Activated naive CD4-positive, alpha-beta T cell (primary cell): Measurements from ENCODE around the gene CD3E.

ENCODE experiments used
- DNase-seq, 4 experiments: peaks; one replicate each; lab custom pipeline; 2025; lab: John Stamatoyannopoulos, UW

CD3E gene

DNA sequence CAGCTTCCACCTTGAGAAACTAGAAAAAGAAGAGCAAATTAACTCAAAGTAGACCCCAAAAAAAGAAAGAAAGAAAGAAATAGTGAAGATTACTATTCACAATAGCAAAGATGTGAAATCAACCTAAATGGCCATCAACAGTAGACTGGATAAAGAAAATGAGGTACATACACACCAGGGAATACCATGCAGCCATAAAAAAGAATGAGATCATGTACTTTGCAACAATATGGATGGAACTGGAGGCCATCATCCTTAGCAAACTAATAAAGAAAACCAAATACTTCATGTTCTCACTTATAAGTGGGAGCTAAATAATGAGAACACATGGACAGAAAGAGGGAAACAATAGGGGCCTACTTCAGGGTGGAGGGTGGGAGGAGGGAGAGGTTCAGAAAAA lies 24.2 kb downstream of the CD3E start:
- no peak for DNase-seq

DNA sequence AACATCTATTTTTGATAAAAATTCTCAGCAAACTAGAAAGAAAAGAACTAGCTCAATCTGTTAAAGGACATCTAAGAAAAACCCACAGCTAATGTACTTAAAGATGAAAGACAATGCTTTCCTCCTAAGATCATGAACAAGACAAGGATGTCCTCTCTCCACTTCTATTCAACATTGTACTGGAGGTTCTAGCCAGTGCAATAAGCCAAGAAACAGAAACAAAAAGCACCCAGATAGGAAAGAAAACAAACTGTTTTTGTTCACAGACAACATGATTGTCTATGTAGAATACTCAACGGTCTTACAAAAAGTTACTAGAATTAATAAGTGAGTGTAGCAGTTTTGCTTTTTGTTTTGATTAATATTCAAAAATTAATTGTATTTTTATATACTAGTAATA lies 30.2 kb downstream of the CD3E start:
- no peak for DNase-seq

DNA sequence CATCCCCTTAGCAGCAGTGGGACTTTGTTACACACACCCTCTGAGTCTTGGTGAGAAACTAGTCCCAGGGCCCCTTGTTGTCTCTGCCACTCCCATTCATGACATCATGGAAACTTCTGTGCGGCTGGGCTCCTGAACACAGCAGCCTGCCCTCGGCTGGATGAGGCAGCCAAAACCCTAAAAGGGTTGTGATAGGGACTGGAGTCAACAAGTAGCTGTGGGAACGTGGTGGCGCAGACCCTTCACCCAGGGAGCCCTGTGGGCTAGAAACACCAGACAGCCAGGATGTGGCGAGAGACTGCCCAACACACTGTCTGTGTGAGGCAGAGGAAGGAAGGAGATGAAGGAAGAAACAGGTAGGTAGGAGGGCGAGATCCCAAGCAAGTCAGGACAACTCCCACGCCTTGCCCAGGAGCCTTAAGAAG lies 34.1 kb downstream of the CD3E start:
- peak; percentile 41 to 66 (median 60) for DNase-seq

DNA sequence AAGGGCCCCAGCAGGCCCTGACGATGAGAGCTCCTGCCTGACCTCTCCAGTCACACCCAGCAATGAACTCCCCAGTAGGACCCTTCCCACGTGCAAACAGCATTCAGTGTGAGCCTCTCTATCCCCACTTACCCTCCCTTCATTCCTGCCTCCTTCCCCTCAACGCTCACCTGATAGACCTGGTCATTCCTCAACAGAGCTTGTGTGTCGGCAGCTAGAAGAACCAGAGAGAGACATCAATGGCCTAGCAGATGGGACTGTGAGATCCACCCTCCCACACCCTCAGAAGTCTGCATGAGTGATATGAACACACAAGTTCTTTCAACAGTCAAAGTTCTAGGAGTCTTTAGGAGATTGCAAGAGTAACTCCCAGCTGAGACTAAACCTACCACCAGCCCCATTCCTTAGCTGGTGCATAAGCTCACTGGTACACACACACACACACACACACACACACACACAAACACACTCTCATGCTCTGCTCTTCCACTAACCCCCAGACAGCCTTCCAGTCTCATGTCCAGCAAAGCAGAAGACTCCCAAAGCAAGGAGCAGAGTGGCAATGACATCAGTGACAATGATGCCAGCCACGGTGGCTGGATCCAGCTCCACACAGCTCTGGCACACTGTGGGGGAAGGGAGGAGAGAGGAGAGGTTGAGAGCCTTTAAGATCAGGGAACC lies 34.9 kb downstream of the CD3E start:
- no peak for DNase-seq

DNA sequence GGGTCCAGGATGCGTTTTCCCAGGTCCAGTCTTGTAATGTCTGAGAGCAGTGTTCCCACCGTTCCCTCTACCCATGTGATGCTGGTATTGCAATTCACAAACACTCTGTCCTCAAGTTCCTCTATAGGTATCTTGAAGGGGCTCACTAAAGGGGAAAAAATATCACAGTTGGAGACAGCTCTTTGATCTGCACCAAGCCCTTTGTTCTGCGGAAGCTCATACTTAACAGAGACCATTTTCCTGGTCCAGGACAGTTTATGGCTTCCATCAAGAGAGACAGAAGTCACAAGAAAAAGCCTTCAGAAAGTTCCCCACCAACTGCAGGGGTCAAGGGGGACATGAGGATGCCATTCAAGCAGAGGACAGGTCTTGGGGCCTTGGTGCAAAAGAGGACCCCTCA lies 35.9 kb downstream of the CD3E start:
- no peak for DNase-seq

DNA sequence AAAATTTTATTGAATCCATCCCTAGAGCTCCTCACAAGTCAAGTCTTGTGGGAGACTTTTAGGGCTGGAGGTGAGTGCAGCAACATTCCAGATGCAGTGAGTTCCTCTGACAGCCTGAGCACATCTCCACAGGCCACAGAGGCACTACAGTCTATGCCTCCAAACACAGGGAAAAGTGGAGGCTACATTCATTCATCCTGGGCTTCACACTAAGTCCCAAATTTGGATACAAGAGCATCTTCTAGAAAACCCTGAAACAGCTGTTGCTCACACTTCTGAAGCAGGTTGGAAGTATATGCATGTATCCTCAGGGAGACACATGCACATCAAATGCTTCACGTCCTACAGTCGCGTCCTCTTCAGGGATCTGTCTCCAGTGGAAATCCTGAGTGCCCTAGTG lies 36.7 kb downstream of the CD3E start:
- DNase-seq = no peak

DNA sequence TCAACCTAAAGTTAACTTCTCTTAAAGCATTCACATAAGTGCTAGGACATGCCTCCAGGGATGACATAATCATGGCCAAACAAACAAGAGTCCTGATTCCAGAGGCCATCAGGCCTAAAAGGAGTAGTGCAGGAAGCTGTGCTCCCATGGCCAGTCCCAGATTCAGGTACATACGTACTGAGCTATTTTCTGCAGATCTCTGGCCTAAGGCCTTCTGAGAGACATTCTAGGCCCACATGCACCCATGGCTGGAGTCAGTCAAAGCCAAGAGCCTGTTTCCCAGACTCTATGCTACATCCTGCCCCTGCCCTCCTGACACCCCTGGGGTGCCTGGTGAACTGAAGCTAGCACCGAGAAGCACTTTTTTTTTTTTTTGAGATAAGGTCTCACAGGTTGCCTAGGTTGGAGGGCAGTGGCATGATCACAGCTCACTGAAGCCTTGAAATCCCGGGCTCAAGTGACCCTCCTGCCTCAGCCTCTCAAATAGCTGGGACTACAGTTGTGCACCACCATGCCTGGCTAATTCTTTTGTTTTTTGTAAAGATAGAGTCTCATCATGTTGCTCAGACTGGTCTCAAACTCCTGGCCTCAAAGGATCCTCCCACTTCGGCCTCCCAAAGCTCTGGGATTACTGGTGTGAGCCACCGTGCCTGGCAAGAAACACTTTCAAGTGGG lies 37.4 kb downstream of the CD3E start:
- no peak for DNase-seq

DNA sequence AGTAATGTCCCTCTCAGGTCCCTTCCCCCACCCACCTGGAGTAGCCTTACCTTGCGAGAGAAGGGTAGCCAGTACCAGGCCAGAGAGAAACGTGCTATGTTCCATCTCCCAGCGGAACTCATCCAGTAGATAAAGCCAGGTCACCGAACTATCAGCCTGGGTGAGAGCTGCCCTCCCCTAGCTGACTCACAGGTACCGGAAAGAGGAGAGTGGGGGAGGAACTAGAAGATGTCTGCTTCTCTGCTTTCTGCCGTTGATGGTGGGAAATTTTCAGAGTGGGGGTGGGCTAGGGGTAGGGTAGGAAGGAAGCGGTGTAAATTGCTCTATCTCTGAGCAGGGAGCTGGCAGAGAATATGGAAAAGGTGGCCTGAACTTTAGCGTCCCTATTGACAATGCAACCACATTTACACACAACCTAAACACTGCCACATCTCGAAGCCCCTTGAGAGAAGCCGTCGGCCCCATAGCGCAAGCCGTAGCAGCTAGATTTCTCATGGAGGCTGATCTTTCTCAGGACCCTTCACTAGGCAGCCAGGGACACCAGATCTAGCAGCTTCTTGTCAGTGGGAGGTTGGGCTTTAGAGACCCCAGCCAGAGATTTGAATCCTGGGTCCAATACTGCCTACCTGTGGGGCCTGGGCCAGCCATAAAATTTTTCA lies 38.1 kb downstream of the CD3E start, which contains the start of gene CD3D:
Gene CD3D, minus strand, starts transcription at position 203 of the 659 bp plus-strand sequence. Its CDS starts 98 bp downstream, at position 105.
- peak in 3 of 4 experiments; percentile 7 to 50 (median 34) for DNase-seq

DNA sequence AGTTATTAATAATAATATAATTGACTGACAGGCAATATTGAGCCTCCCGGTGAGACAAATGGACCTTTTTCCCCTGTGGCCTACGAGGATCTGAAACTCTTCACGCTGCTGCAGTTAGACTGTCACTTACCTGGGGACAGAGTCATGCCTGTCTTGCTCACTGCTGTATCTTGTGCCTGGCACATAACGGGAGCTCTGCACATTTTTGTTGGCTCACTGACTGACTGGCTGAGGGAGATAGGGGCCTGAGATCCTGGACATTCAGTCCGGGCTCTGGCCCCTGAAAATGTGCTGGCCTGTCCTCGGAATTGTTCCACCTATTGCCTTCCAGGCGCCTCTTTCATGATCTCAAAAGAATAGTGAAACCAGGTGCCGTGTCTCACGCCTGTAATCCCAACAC lies 38.7 kb downstream of the CD3E start:
- no peak for DNase-seq

DNA sequence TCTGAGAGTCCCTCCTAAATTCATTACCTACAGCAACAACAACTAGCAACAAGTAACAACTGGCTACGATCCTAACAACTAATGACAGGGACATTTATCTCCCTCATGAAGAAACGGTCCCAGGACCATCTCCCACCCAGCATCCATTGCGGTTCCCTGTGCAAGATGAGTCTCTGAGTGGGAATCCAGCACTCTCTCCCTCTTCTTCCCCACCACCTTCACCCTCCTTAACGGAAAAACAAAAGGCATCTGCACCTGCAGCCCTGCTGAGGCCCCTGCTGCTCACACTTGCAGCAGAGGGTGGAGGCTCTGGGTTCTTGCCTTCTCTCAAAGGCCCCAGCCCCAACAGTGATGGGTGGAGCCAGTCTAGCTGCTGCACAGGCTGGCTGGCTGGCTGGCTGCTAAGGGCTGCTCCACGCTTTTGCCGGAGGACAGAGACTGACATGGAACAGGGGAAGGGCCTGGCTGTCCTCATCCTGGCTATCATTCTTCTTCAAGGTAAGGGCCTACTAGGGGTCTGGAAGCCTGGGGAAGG lies 39.5 kb downstream of the CD3E start, which contains the start of gene CD3G:
Gene CD3G, plus strand, starts transcription at position 364 of the 535 bp plus-strand sequence. Its CDS starts 80 bp downstream, at position 444.
- peak in 3 of 4 experiments; percentile 35 to 71 (median 63) for DNase-seq

DNA sequence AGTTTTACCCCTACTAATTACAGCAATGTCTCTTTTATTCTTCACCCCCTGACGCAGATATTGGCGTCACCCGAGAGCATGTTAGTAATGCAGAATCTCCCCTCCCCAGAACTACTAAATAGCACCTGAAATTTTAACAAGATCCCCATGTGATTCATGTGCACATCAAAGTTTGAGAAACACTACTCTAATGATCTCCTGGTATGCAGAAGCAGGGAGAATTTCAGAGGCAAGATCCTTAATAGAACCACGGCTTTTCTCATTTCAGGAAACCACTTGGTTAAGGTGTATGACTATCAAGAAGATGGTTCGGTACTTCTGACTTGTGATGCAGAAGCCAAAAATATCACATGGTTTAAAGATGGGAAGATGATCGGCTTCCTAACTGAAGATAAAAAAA lies 44.9 kb downstream of the CD3E start:
- no peak for DNase-seq

DNA sequence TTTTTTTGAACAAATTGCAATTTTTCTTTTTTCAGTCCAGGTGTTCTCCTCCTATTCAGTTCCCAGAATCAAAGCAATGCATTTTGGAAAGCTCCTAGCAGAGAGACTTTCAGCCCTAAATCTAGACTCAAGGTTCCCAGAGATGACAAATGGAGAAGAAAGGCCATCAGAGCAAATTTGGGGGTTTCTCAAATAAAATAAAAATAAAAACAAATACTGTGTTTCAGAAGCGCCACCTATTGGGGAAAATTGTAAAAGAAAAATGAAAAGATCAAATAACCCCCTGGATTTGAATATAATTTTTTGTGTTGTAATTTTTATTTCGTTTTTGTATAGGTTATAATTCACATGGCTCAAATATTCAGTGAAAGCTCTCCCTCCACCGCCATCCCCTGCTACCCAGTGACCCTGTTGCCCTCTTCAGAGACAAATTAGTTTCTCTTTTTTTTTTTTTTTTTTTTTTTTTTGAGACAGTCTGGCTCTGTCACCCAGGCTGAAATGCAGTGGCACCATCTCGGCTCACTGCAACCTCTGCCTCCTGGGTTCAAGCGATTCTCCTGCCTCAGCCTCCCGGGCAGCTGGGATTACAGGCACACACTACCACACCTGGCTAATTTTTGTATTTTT lies 48.7 kb downstream of the CD3E start:
- DNase-seq = no peak

DNA sequence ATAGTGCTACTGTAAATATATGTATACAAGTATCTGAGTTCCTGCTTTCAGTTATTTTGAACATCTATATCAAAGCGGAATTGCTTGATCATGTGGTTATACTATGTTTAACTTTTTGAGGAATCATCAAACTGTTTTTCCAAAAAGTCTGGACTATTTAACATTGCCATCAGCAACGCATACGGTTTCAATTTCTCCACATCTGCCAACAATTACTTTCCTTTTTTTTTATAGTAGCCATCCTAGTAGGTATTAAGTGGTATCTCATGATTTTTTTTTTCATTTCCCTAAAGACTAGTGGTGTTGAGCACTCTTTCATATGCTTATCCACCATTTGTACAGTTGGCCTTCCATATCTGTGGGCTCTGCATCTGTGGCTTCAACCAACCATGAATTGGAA lies 53.5 kb downstream of the CD3E start:
- DNase-seq = no peak

DNA sequence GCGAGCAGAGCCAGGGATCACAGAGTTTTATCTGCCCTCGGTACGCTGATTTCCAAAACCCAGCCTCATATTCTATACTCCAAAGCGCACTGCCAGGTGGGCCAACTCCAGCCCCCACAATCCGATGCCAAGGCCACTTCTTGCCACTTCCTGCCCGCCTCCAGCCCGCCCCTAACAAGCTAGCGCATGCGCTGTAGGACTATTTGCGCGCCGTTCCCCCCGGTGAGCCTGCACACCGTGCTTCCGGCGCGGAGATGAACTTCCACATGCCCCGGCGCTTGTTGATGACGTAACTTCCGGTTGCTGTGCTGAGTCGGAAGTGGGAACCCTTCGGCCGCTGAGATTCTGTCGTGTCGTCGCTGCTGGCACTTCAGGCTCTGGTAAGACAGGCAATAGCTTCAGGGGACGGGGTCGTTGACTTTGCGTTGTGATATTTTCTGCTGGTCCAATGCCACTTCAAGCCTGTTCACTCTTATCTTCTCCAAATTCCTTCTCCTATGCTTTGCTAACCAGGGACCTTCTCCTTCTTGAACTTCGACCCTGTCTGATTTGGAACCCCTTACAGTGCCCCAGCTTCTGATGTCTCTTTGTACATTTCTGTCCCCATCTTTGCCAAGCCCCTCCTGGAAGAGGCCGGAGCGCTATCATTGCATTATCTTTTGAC lies 54.9 kb downstream of the CD3E start, which contains the start of gene UBE4A:
Gene UBE4A, plus strand, starts transcription at position 306 of the 664 bp plus-strand sequence. CDS start 5,481 bp downstream, outside the sequence.
- DNase-seq = peak; percentile 88 to 95 (median 94)

DNA sequence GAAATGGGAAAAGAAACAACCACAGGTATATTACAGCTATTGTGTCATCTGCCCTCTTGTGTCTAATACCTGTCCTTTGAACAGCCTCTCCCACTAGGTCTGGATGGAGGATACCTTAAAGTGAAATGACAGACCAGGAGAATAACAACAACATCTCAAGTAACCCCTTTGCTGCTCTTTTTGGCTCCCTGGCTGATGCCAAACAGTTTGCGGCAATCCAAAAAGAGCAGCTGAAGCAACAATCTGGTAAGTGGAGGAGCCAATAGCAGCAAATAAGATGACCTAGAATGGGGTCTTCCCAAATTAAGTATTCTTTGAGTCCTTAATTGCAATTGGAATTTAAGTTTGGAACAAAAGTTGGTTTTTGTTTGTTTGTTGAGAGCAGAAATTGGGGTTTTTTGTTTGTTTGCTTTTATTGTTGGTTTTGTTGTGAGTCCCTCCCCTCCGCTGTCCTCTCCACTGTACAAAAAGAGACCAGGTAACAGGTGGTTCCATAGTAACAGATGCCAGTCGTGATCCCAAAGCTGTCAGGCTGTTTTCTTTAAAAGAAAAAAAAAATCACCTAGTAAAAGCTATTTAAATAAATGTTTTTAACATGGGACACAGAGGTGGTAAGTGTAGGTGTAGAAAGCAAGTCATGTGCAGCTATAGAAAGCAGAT lies 60.6 kb downstream of the CD3E start:
- no peak for DNase-seq
